Measurements from ENCODE around the gene NTN5.
A peak's percentile ranks its signal among the peaks of the same experiment; 100 is the strongest.

Gene NTN5

GRCh38 chr19:48639483-48640375, 33.1 kb downstream of the NTN5 start:
- no peaks in the 10 kb centered on the region for H3K9me3 ChIP-seq (ENCODE audit: low read length)

GRCh38 chr19:48638831-48639381, 33.9 kb downstream of the NTN5 start:
- no peaks in the 10 kb centered on the region for H3K36me3 ChIP-seq (ENCODE audit: insufficient read depth, low read length)
- no peaks in the 10 kb centered on the region for H3K9me3 ChIP-seq (ENCODE audit: low read length)
- H3K4me1 ChIP-seq (ENCODE audit: insufficient read depth, low read length) = peaks cover 29% of the 10 kb centered on the region
- peak overlapping the region; percentile 62 for H2AFZ ChIP-seq (ENCODE audit: low read depth, low read length)
- H3K27me3 ChIP-seq (ENCODE audit: insufficient read depth, low read length) = no peaks in the 10 kb centered on the region
- peak overlapping the region; percentile 55 for H3K4me3 ChIP-seq (ENCODE audit: low read length)

More at GRCh38 chr19:48639483-48640375, 33.1 kb downstream of the NTN5 start:
- no peak overlapping the region for H3K4me3 ChIP-seq (ENCODE audit: low read length)
- H3K4me1 ChIP-seq (ENCODE audit: insufficient read depth, low read length) = peaks cover 22% of the 10 kb centered on the region
- no peak overlapping the region for H2AFZ ChIP-seq (ENCODE audit: low read depth, low read length)
- no peaks in the 10 kb centered on the region for H3K36me3 ChIP-seq (ENCODE audit: insufficient read depth, low read length)
- H3K27me3 ChIP-seq (ENCODE audit: insufficient read depth, low read length) = no peaks in the 10 kb centered on the region

DNA sequence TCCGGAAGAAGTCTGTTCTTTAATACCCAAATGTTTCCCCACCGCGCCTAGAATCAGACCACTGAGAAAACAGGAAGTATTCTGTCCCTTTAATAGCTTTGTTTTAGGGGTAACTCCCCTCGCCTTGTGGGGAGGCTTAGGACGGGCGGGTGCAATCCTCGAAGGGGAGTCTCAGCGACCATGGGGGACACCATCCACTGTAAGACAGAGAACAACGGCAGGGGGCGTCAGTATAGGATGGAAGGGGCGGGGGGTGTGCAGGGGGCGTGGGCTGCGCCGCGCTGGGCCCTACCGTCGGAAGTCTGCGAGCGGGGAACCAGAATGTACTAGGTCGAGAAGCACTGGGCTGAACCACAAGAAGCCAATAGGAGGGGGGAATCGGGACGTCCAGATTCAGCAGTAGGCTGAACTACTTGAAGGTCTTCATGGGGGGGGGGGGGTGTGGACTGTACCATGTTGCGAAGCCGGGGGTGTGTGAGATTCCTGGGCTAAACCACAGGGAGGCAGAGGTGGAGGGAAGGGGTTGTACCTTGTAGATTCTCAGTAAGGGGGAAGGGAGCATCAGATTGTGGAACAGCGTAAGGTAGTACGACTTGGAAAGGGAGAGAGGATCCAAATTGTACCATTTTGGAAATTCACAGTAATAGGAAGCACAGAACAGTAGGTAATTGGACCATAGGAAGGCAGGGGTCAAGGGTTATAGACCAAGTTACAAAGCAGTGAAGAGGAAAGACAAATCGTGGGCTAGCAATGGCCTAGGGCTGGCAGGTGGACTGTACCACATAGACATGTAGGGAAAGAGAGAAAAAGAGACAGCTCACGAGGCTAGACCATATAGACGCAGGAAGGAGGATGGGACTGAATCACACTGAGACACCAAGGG, 34.6 kb downstream of the NTN5 start:
- no peaks in the 10 kb centered on the region for H3K9me3 ChIP-seq (ENCODE audit: low read length)
- peak overlapping the region; percentile 62 for H2AFZ ChIP-seq (ENCODE audit: low read depth, low read length)
- H3K4me1 ChIP-seq (ENCODE audit: insufficient read depth, low read length) = peaks cover 36% of the 10 kb centered on the region
- H3K27me3 ChIP-seq (ENCODE audit: insufficient read depth, low read length) = no peaks in the 10 kb centered on the region
- no peaks in the 10 kb centered on the region for H3K36me3 ChIP-seq (ENCODE audit: insufficient read depth, low read length)
- H3K4me3 ChIP-seq (ENCODE audit: low read length) = peak overlapping the region; percentile 55

DNA sequence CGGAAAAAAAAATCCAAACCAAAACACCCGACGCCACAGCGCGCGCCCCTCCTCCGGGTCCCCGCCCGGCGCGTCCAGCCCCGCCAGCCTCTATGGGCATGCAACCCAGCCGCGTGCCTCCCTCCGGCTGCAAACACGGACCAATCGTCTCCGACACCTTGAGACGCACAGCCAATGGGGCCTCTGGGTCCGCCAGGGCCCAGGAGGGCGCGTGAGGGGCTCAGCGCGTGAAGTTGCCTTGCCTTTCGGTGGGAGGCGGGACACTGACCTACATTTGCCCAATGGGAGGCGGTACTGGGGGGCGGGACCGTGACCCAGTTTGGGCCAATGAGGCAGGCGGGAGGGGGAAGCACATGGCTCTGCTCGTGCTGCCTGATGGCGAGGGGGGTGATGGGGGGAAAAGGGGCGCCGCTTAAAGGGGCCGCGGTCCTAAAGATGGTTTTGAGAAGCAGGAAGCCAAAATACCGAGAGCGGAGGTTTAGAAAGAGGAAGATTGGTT, 35.3 kb downstream of the NTN5 start:
- Histone ChIP-seq H3K27me3 (ENCODE audit: insufficient read depth, low read length) (no peaks in the 10 kb centered on the region), H3K9me3 (ENCODE audit: low read length) (no peaks in the 10 kb centered on the region), H3K4me1 (ENCODE audit: insufficient read depth, low read length) (peaks cover 43% of the 10 kb centered on the region), H2AFZ (ENCODE audit: low read depth, low read length) (peak overlapping the region; percentile 62), H3K4me3 (ENCODE audit: low read length) (peak overlapping the region; percentile 68), H3K36me3 (ENCODE audit: insufficient read depth, low read length) (no peaks in the 10 kb centered on the region)

DNA sequence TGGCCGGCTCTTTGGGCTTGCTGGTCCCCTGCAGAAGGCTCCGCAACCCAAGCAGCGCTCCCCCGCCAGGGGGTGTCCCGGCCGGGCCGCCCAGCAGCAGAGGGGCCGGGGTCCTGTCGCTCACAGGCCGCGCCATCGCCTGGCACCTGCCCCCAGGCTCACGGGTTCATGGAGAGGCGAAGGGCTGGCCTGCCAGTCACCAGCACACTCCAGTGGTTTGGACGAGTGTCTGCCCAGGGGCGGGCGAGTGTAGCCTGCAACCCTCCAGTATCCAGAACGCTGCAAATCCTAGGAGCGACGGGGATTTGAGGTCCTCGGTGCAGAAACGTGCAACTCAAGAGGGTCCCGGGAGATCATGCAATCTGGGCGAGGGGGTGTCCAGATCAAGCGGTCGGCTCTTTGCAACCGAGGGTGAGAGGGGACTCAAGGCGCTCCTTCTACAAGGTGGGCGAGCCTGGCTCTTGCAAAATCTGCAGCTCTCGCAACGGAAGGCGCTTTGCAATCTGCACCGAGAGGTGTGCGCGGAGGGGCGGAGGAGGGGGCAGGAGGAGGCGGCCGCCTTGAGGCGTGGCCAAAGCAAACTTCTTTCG, 35.9 kb downstream of the NTN5 start, which contains the start of gene DBP:
TSS of gene DBP (minus strand) at position 521 of the 590 bp plus-strand sequence. CDS start at position 136, 385 bp downstream.
- Histone ChIP-seq H3K36me3 (ENCODE audit: insufficient read depth, low read length) (no peaks in the 10 kb centered on the region), H3K9me3 (ENCODE audit: low read length) (no peaks in the 10 kb centered on the region), H3K4me1 (ENCODE audit: insufficient read depth, low read length) (peaks cover 49% of the 10 kb centered on the region), H2AFZ (ENCODE audit: low read depth, low read length) (peak within 1 kb of the TSS; percentile 62), H3K4me3 (ENCODE audit: low read length) (peak within 1 kb of the TSS; percentile 68), H3K27me3 (ENCODE audit: insufficient read depth, low read length) (no peaks in the 10 kb centered on the region)

GRCh38 chr19:48635966-48636858, 36.6 kb downstream of the NTN5 start:
- no peaks in the 10 kb centered on the region for H3K27me3 ChIP-seq (ENCODE audit: insufficient read depth, low read length)
- no peaks in the 10 kb centered on the region for H3K9me3 ChIP-seq (ENCODE audit: low read length)
- H2AFZ ChIP-seq (ENCODE audit: low read depth, low read length) = no peak overlapping the region
- peak overlapping the region; percentile 68 for H3K4me3 ChIP-seq (ENCODE audit: low read length)
- peaks cover 55% of the 10 kb centered on the region for H3K4me1 ChIP-seq (ENCODE audit: insufficient read depth, low read length)
- H3K36me3 ChIP-seq (ENCODE audit: insufficient read depth, low read length) = no peaks in the 10 kb centered on the region

- Histone ChIP-seq H3K4me1 (ENCODE audit: insufficient read depth, low read length) (peaks cover 62% of the 10 kb centered on the region), H3K27me3 (ENCODE audit: insufficient read depth, low read length) (no peaks in the 10 kb centered on the region), H3K36me3 (ENCODE audit: insufficient read depth, low read length) (peaks cover under 1% of the 10 kb centered on the region), H3K4me3 (ENCODE audit: low read length) (peak overlapping the region; percentile 68), H2AFZ (ENCODE audit: low read depth, low read length) (no peak overlapping the region), H3K9me3 (ENCODE audit: low read length) (no peaks in the 10 kb centered on the region)
Measured at GRCh38 chr19:48635263-48635965, 37.4 kb downstream of the NTN5 start.

DNA sequence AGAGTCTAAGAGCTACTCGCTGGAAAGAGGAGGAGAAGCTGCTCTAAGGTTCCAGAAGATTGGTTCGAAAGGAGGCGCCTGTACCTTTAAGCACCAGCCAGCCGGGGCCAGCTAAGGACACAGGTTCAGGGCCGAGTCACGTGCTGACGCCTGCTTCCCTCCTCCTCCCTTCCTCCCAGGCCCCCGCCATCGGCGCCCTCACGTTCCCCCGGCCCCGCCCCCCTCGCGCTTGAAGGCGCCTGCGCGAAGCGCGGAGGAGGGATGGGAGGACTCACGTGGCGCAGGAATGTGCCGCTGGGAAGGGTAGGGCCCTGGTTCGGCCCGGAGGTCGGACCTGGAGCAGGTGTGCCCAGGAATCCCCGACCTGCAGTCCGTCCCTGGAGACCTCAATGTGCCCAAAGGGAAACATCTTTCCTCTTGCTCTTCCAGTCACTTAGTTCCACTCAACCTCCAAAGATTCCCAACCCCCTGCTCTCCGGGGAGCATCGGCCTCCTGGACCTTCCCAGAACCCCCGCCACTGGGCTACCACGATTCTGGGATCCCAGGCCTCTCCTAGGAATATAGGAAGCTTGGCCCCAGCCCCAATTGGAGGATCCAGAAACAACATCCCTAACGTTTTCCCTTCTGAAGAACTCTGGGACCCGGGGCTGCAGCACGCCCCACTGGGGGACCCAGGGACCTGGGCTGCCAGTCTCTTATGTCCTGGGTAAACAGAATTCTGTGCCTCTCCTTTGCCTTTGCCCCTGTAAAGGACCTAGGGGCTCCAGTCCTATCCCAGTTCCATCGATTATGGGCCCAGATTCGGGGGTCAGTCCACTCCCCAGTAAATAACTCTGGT, 38.2 kb downstream of the NTN5 start:
- Histone ChIP-seq H3K9me3 (ENCODE audit: low read length) (no peaks in the 10 kb centered on the region), H3K4me3 (ENCODE audit: low read length) (peak overlapping the region; percentile 68), H3K4me1 (ENCODE audit: insufficient read depth, low read length) (peaks cover 70% of the 10 kb centered on the region), H3K27me3 (ENCODE audit: insufficient read depth, low read length) (no peaks in the 10 kb centered on the region), H2AFZ (ENCODE audit: low read depth, low read length) (no peak overlapping the region), H3K36me3 (ENCODE audit: insufficient read depth, low read length) (peaks cover 6% of the 10 kb centered on the region)

DNA sequence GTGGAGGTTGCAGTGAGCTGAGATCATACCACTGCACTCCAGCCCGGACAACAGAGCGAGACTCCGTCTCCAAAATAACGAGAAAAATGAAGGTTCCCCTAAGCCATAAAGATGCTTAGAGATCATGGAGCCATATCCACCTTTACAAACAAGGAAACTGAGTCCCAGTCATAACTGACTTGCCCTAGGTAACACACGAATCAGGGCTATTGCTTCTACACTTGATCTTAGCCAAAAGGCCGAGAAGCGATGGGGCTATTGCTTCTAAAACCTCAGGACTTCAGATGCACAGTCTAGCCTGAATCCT, 38.8 kb downstream of the NTN5 start:
- H3K4me1 ChIP-seq (ENCODE audit: insufficient read depth, low read length) = peaks cover 70% of the 10 kb centered on the region
- no peaks in the 10 kb centered on the region for H3K27me3 ChIP-seq (ENCODE audit: insufficient read depth, low read length)
- H3K36me3 ChIP-seq (ENCODE audit: insufficient read depth, low read length) = peaks cover 12% of the 10 kb centered on the region
- H3K9me3 ChIP-seq (ENCODE audit: low read length) = no peaks in the 10 kb centered on the region
- no peak overlapping the region for H3K4me3 ChIP-seq (ENCODE audit: low read length)
- no peak overlapping the region for H2AFZ ChIP-seq (ENCODE audit: low read depth, low read length)

DNA sequence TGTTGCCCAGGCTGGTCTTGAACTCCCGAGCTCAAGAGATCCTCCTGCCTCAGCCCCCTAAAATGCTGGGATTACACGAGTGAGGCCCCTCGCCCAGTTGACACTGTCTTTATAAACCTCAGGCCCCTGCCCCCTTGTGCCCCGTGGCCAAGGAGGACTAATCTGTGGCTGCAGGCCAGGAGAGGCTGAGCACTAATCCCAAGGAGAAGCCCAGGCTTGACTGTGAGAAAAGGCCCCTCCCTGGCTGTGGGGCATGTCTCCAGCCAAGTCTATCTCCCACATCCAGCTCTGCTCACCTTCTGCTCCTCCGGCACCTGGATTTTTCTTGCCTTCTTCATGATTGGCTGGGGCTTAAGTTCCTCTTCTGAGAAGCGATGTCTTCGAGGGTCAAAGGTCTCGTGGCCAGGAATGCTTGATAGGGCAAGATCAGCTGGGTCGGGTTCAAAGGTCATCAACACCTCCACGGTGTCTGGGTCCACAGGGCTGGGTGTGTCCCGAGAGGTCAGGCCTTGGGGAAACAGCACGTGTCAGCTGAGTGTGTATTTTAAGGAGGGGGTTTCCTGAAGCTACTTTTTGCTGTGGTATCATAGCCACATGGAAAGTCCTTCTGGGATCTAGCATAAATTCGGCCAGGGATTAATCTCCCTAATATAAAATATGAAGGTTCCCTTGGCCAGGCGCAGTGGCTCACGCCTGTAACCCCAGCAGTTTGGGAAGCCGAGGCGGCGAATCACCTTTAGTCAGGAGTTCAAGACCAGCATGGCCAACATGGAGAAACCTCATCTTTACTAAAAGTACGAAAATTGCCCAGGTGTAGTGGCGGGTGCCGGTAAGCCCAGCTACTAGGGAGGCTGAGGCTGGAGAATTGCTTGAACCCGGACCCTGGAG, 39.4 kb downstream of the NTN5 start:
- Histone ChIP-seq H3K36me3 (ENCODE audit: insufficient read depth, low read length) (peaks cover 12% of the 10 kb centered on the region), H3K4me1 (ENCODE audit: insufficient read depth, low read length) (peaks cover 65% of the 10 kb centered on the region), H2AFZ (ENCODE audit: low read depth, low read length) (no peak overlapping the region), H3K27me3 (ENCODE audit: insufficient read depth, low read length) (no peaks in the 10 kb centered on the region), H3K4me3 (ENCODE audit: low read length) (no peak overlapping the region), H3K9me3 (ENCODE audit: low read length) (no peaks in the 10 kb centered on the region)
